Measurements from ENCODE around the gene POP7. TPM values are rescaled to one million over a fixed set of nuclear protein-coding genes. Genes with fewer than 3 reads are reported as not detected.
"Not testable (repeated sequence)": the region's sequence is repeated elsewhere in the genome, so short reads cannot be mapped to it uniquely, and the experiment has no call there.

POP7 gene
- polyA plus RNA-seq, 3 donors = 29.4 to 33.3 (median 32.6) TPM

DNA sequence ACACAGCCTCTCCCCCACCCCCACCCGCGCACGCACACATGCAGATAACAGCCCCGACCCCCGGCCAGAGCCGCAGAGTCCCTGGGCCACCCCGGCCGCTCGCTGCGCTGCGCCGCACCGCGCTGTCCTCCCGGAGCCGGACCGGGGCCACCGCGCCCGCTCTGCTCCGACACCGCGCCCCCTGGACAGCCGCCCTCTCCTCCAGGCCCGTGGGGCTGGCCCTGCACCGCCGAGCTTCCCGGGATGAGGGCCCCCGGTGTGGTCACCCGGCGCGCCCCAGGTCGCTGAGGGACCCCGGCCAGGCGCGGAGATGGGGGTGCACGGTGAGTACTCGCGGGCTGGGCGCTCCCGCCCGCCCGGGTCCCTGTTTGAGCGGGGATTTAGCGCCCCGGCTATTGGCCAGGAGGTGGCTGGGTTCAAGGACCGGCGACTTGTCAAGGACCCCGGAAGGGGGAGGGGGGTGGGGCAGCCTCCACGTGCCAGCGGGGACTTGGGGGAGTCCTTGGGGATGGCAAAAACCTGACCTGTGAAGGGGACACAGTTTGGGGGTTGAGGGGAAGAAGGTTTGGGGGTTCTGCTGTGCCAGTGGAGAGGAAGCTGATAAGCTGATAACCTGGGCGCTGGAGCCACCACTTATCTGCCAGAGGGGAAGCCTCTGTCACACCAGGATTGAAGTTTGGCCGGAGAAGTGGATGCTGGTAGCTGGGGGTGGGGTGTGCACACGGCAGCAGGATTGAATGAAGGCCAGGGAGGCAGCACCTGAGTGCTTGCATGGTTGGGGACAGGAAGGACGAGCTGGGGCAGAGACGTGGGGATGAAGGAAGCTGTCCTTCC, 15.0 kb downstream of the POP7 start:
- DNase-seq = no peak

GRCh38 chr7:100721505-100721812, 15.5 kb downstream of the POP7 start:
- no peak for DNase-seq

DNA sequence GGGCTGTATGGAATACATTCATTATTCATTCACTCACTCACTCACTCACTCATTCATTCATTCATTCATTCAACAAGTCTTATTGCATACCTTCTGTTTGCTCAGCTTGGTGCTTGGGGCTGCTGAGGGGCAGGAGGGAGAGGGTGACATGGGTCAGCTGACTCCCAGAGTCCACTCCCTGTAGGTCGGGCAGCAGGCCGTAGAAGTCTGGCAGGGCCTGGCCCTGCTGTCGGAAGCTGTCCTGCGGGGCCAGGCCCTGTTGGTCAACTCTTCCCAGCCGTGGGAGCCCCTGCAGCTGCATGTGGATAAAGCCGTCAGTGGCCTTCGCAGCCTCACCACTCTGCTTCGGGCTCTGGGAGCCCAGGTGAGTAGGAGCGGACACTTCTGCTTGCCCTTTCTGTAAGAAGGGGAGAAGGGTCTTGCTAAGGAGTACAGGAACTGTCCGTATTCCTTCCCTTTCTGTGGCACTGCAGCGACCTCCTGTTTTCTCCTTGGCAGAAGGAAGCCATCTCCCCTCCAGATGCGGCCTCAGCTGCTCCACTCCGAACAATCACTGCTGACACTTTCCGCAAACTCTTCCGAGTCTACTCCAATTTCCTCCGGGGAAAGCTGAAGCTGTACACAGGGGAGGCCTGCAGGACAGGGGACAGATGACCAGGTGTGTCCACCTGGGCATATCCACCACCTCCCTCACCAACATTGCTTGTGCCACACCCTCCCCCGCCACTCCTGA, 16.7 kb downstream of the POP7 start:
- DNase-seq = no peak

GRCh38 chr7:100723732-100724275, 17.9 kb downstream of the POP7 start:
- DNase-seq = no peak

DNA sequence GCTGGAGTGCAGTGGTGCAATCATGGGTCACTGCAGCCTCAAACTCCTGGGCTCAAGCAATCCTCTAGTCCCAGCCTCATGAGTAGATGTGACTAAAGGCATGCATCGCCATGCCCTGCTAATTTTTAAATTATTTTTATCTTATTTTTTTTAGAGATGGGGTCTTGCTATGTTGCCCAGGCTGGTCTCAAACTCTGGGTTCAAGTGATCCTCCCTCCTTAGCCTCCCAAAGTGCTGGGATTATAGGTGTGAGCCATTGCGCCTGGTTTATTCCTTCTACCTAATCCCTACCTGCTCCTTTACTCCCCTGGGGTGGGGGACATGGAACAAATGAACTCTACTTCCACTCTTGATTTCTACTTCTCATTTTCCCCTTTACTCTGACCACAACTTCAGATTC, 18.4 kb downstream of the POP7 start:
- DNase-seq = not testable (repeated sequence)

DNA sequence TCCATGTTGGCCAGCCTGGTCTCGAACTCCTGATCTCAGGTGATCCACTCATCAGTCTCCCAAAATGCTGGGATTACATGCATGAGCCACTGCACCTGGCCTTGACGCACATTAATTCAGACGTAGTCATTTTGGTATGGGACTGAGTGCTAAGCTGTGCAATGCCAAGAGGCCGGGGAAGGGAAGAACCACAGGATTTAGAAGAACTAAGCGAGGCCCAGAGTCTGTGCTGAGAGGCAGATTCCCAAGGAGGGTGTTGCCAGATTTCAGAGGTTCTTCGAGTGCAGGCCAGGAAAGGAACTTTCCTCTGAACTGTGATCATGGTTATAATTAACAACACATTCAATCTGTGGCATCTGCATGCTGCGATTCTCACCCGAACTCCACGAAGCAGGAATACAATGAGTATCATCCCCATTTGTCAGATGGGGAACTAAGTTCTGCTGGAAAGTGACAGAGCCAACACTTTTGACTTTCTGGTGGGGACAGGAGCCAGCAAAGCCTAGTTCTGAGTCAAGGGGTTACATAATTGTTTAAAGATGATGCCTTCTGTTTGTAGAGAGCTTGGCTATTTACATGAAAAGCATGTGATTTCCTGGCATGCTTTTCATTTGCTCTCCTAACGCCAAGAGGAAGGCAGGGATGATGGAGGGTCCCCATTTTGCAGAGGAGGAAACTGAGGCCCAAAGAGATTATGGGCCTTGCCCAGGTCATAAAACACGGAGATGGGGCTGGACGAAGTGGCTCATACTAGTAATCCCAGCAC, 21.3 kb downstream of the POP7 start:
- no peak for DNase-seq

GRCh38 chr7:100728196-100728595, 22.3 kb downstream of the POP7 start:
- DNase-seq = no peak

GRCh38 chr7:100730136-100730800, 24.3 kb downstream of the POP7 start:
- DNase-seq = no peak

GRCh38 chr7:100731937-100732636, 26.2 kb downstream of the POP7 start:
- no peak for DNase-seq

DNA sequence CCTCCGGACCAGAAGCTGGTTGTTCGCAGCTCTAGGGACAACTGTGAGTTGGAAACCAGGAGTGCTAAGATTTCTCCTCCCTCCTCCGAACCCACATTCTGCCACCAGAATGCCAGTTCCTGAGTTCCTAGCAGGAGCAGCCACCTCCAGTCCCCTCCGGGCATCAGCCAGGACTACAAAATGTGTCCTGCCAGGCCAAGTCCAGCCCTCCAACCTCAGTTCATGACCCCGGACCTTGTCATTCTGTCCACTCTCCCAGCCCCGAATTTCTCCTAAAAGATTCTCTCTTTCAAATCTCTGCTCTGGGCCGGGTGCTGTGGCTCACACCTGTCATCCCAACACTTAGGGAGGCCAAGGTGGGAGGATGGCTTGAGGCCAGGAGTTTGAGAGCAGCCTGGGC, 29.8 kb downstream of the POP7 start:
- DNase-seq = no peak

DNA sequence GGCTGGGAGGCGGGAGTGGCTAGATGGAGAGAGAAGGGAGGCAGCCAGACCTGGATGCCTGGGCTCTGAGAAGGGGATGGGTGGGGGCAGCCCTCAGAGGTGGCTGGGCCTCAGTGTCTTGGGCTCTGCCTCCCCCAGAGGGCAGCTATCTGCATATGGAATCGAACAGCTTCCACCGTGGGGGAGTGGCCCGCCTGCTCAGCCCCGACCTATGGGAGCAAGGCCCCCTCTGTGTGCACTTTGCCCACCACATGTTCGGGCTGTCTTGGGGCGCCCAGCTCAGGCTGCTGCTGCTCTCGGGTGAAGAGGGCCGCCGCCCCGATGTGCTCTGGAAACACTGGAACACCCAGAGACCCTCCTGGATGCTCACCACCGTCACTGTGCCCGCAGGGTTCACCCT, 30.8 kb downstream of the POP7 start:
- DNase-seq = no peak

- no peak for DNase-seq
Observed at GRCh38 chr7:100739934-100740333, 34.0 kb downstream of the POP7 start.

- no peak for DNase-seq
Observed at GRCh38 chr7:100744605-100745004, 38.7 kb downstream of the POP7 start.

GRCh38 chr7:100745184-100745583, 39.3 kb downstream of the POP7 start:
- DNase-seq = peak; percentile 57

DNA sequence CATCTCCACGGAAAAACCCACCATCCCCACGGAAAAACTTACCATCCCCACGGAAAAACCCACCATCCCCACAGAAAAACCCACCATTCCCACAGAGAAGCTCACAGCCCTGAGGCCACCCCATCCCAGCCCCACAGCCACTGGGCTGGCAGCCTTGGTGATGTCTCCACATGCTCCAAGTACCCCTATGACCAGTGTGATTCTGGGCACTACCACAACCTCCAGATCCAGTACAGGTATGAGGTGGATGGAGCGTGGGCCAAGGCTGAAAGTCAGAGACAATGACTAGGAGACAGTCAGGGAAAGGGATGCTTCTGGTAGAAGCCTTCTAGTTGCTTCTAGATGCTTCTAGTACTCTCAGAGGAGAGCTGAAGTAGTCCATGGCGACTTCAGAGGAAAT, 47.1 kb downstream of the POP7 start:
- no peak for DNase-seq

DNA sequence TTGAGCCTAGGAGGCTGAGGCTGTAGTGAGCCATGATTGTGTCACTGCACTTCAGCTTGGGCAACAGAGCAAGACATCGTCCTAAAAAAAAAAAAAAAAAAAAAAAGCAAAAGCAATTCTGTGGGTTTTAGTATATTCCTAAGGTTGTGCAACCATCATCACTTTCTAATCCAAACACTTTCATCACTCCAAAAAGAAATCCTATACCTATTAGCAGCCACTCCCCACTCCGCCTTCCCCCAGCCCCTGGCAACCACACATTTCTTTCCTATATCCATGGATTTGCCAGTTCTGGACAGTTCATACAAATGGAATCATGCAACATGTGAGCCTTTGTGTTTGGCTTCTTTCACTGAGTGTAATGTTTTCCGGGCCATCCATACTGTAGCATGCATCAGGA, 47.8 kb downstream of the POP7 start:
- no peak for DNase-seq

Other genes with a start within 250 kb of the POP7 start
- 1 to 10 TPM in 2 of 3 donors, under 1 TPM in 1; 0.73 to 1.9 (median 1.3) TPM for gene SPACDR, start 241.9 kb upstream of the POP7 start, polyA plus RNA-seq (ENCODE audit: insufficient read length in 3 of 3)
- 10 to 100 TPM; 48.2 to 57.9 (median 55.5) TPM for gene TSC22D4, start 226.9 kb upstream of the POP7 start, polyA plus RNA-seq (ENCODE audit: insufficient read length in 3 of 3)
- gene NYAP1, start 222.2 kb upstream of the POP7 start, polyA plus RNA-seq (ENCODE audit: insufficient read length in 3 of 3) = 1 to 10 TPM; 2.4 to 3.2 (median 2.8) TPM
- 10 to 100 TPM; 11.3 to 16.6 (median 12.8) TPM for gene AGFG2, start 166.9 kb upstream of the POP7 start, polyA plus RNA-seq (ENCODE audit: insufficient read length in 3 of 3)
- gene SAP25, start 132.2 kb upstream of the POP7 start, polyA plus RNA-seq (ENCODE audit: insufficient read length in 3 of 3) = 1 to 10 TPM; 4.4 to 9.6 (median 7.0) TPM
- gene LRCH4, start 120.0 kb upstream of the POP7 start, polyA plus RNA-seq (ENCODE audit: insufficient read length in 3 of 3) = 10 to 100 TPM; 43.7 to 56.0 (median 46.8) TPM
- 1 to 10 TPM; 1.8 to 2.6 (median 2.3) TPM for gene FBXO24, start 119.8 kb upstream of the POP7 start, polyA plus RNA-seq (ENCODE audit: insufficient read length in 3 of 3)
- 100 to 1,000 TPM; 108 to 146 (median 137) TPM for gene PCOLCE, start 103.8 kb upstream of the POP7 start, polyA plus RNA-seq (ENCODE audit: insufficient read length in 3 of 3)
- gene MOSPD3, start 93.6 kb upstream of the POP7 start, polyA plus RNA-seq (ENCODE audit: insufficient read length in 3 of 3) = 10 to 100 TPM; 26.8 to 31.5 (median 30.3) TPM
- gene TFR2, start 64.6 kb upstream of the POP7 start, polyA plus RNA-seq (ENCODE audit: insufficient read length in 3 of 3) = 1 to 10 TPM in 2 of 3 donors, under 1 TPM in 1; 0.80 to 1.2 (median 1.1) TPM
- under 1 TPM in 1 of 3 donors, not detected in 2; 0.09 TPM for gene ACTL6B, start 49.7 kb upstream of the POP7 start, polyA plus RNA-seq (ENCODE audit: insufficient read length in 3 of 3)
- gene GNB2, start 32.4 kb upstream of the POP7 start, polyA plus RNA-seq (ENCODE audit: insufficient read length in 3 of 3) = 100 to 1,000 TPM; 195 to 236 (median 231) TPM
- gene GIGYF1, start 11.9 kb upstream of the POP7 start, polyA plus RNA-seq (ENCODE audit: insufficient read length in 3 of 3) = 10 to 100 TPM; 44.1 to 63.6 (median 52.7) TPM
- under 1 TPM in 2 of 3 donors, not detected in 1; 0.16 to 0.34 TPM for gene EPO, start 14.3 kb downstream of the POP7 start, polyA plus RNA-seq (ENCODE audit: insufficient read length in 3 of 3)
- gene ZAN, start 27.5 kb downstream of the POP7 start, polyA plus RNA-seq (ENCODE audit: insufficient read length in 3 of 3) = under 1 TPM in 2 of 3 donors, not detected in 1; 0.04 to 0.10 TPM
- 100 to 1,000 TPM in 1 of 3 donors, 10 to 100 TPM in 2; 93.3 to 102 (median 98.9) TPM for gene EPHB4, start 121.4 kb downstream of the POP7 start, polyA plus RNA-seq (ENCODE audit: insufficient read length in 3 of 3)
- gene SLC12A9, start 146.6 kb downstream of the POP7 start, polyA plus RNA-seq (ENCODE audit: insufficient read length in 3 of 3) = 10 to 100 TPM; 27.1 to 37.7 (median 37.4) TPM
- gene TRIP6, start 161.3 kb downstream of the POP7 start, polyA plus RNA-seq (ENCODE audit: insufficient read length in 3 of 3) = 10 to 100 TPM; 87.0 to 96.8 (median 96.6) TPM
- gene SRRT, start 169.0 kb downstream of the POP7 start, polyA plus RNA-seq (ENCODE audit: insufficient read length in 3 of 3) = 100 to 1,000 TPM; 188 to 206 (median 191) TPM
- 1 to 10 TPM; 2.4 to 4.1 (median 3.1) TPM for gene UFSP1, start 183.6 kb downstream of the POP7 start, polyA plus RNA-seq (ENCODE audit: insufficient read length in 3 of 3)
- gene ACHE, start 189.8 kb downstream of the POP7 start, polyA plus RNA-seq (ENCODE audit: insufficient read length in 3 of 3) = 1 to 10 TPM; 5.0 to 5.9 (median 5.3) TPM
- gene MUC3A, start 243.4 kb downstream of the POP7 start, polyA plus RNA-seq (ENCODE audit: insufficient read length in 3 of 3) = 1 to 10 TPM in 1 of 3 donors, under 1 TPM in 2; 0.59 to 1.1 (median 0.97) TPM

Data from renal pelvis (tissue), 4 donors.